ENCODE data around the gene SPAG16. TPM values are rescaled to one million over a fixed set of nuclear protein-coding genes. Genes with fewer than 3 reads are reported as not detected.

SPAG16 gene
- total RNA-seq, 1 experiment from 2014 or later = 0.30 TPM

- Histone ChIP-seq H3K27me3 (ENCODE audit: insufficient read depth, low read length) (no peaks in the 10 kb centered on the region), H3K79me2 (ENCODE audit: insufficient read depth, low read length) (no peaks in the 10 kb centered on the region), H2AFZ (ENCODE audit: low read depth, low read length, poor library complexity, severe bottlenecking) (peak overlapping the region; percentile 12), H3K4me1 (ENCODE audit: control insufficient read depth in 1 of 2, insufficient read depth in 2 of 2, low read length in 2 of 2) (peaks cover 0 to 22% of the 10 kb centered on the region in 2 experiments; a peak in 2 of 4 replicates), H3K9me2 (ENCODE audit: insufficient read depth) (no peaks in the 10 kb centered on the region), H3K36me3 (ENCODE audit: control insufficient read depth in 1 of 2, insufficient read depth in 2 of 2, low read length in 2 of 2) (no peaks in the 10 kb centered on the region), H3K27ac (ENCODE audit: low read depth, low read length) (no peak overlapping the region), H3K9me3 (ENCODE audit: control insufficient read depth in 1 of 2, insufficient read depth in 1 of 2, low read depth in 1 of 2, low read length in 2 of 2) (no peaks in the 10 kb centered on the region), H4K20me1 (ENCODE audit: insufficient read depth) (no peaks in the 10 kb centered on the region), H3K9ac (ENCODE audit: low read length) (no peak overlapping the region), H3K4me2 (ENCODE audit: low read length) (peak overlapping the region; percentile 32), H3K4me3 (replicated peaks in 1 of 2; ENCODE audit: low read depth in 1 of 2, low read length in 2 of 2) (no peak overlapping the region)
- CTCF ChIA-PET = no interaction called here
- ATAC-seq (peak; percentile 69), DNase-seq (ENCODE audit: low read depth, low spot score) (peak; percentile 39)
- RAD21 ChIA-PET (ENCODE audit: low non-redundant PET in 1 of 2, low total read pairs in 2 of 2, uncharacterized antibody in 2 of 2, unreplicated experiment in 2 of 2) = no interaction called here
- intact Hi-C loops (cut with micrococcal nuclease) = loop anchor here (10.0 kb wide), 1 partner anchor 1969 kb away; no protein-coding TSS in a partner anchor
- no peak for TF ChIP-seq EGR1 (IDR thresholded peaks at IDR 0.05; ENCODE audit: low read depth)
- no peak for TF ChIP-seq SIN3A (IDR thresholded peaks at IDR 0.05; ENCODE audit: low read depth)
- no peak for TF ChIP-seq EZH2 (IDR thresholded peaks at IDR 0.05)
- peak; percentile 45; the same call in 1 of the 2 replicates for TF ChIP-seq SP1 (IDR thresholded peaks at IDR 0.05; ENCODE audit: low read depth)
- no peak for TF ChIP-seq ELF1 (IDR thresholded peaks at IDR 0.05; ENCODE audit: borderline replicate concordance, low read depth)
- TF ChIP-seq JUND (IDR thresholded peaks at IDR 0.05) = peak; percentile 47
- peak; percentile 7; the same call in 1 of the 2 replicates for TF ChIP-seq RAD21 (IDR thresholded peaks at IDR 0.05; ENCODE audit: low read depth)
- TF ChIP-seq CEBPB (IDR thresholded peaks at IDR 0.05; ENCODE audit: low read depth) = peak; percentile 45; the same call in 1 of the 2 replicates
- 0 out of 2 replicates have a peak, but pooled peaks have one; percentile 26 for TF ChIP-seq CBX3 (IDR thresholded peaks at IDR 0.05; ENCODE audit: low read depth)
- TF ChIP-seq YY1 (IDR thresholded peaks at IDR 0.05; ENCODE audit: extremely low read depth, insufficient replicate concordance, low read depth, low read length) = no peak
- no peak for TF ChIP-seq ZBTB33 (IDR thresholded peaks at IDR 0.05; ENCODE audit: extremely low read depth, insufficient replicate concordance, low read length)
- TF ChIP-seq, protein P1, sequence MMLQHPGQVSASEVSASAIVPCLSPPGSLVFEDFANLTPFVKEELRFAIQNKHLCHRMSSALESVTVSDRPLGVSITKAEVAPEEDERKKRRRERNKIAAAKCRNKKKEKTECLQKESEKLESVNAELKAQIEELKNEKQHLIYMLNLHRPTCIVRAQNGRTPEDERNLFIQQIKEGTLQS (IDR thresholded peaks at IDR 0.05) = no peak
- peak; percentile 58 for TF ChIP-seq TCF7L2 (IDR thresholded peaks at IDR 0.05; ENCODE audit: borderline replicate concordance, extremely low read depth, insufficient read depth, insufficient read length)
- peak; percentile 30; the same call in 1 of the 2 replicates for TF ChIP-seq FOSL1 (IDR thresholded peaks at IDR 0.05; ENCODE audit: low read depth)
- no peak for TF ChIP-seq ZNF274 (IDR thresholded peaks at IDR 0.05; ENCODE audit: low read depth, low read length)
- BruUV-seq (replicated peaks) = no TSS peak
- POLR2A ChIA-PET = no interaction called here
These were observed 31.9 kb downstream of the SPAG16 start for GRCh38 chr2:213316001-213316735.
